Parathyroid adenoma (tissue), 2 donors: ENCODE measurements around the gene HMX1.

Experiments
- H2AFZ ChIP-seq: fragments of 300-600 bp; sonication (generic); one replicate; pipeline ENCODE4 v1.7.0; 2017; ENCODE audit warnings: antibody characterized with exemption, mild to moderate bottlenecking
- H3K27ac ChIP-seq: fragments of 300-600 bp; sonication (generic); one replicate; pipeline ENCODE4 v1.7.0; 2017
- H3K27me3 ChIP-seq: fragments of 300-600 bp; sonication (generic); one replicate; pipeline ENCODE4 v1.7.0; 2017; ENCODE audit warnings: low read length; ENCODE audit not compliant: control insufficient read depth, insufficient read depth
- H3K36me3 ChIP-seq: fragments of 300-600 bp; sonication (generic); one replicate; pipeline ENCODE4 v1.7.0; 2017; ENCODE audit warnings: low read length; ENCODE audit not compliant: control insufficient read depth, insufficient read depth
- H3K4me1 ChIP-seq: fragments of 300-600 bp; sonication (generic); one replicate; pipeline ENCODE4 v1.7.0; 2017; ENCODE audit warnings: control low read depth
- H3K4me2 ChIP-seq: fragments of 300-600 bp; sonication (generic); one replicate; pipeline ENCODE4 v1.7.0; 2017; ENCODE audit warnings: low read length
- H3K4me3 ChIP-seq: fragments of 300-600 bp; sonication (generic); one replicate; pipeline ENCODE4 v1.7.0; 2017; ENCODE audit warnings: low read depth, low read length
- H3K79me2 ChIP-seq: fragments of 300-600 bp; sonication (generic); one replicate; pipeline ENCODE4 v1.7.0; 2017; ENCODE audit warnings: control low read depth
- H3K9ac ChIP-seq: fragments of 300-600 bp; sonication (generic); one replicate; pipeline ENCODE4 v1.7.0; 2017; ENCODE audit warnings: mild to moderate bottlenecking
- H3K9me3 ChIP-seq: fragments of 300-600 bp; sonication (generic); one replicate; pipeline ENCODE4 v1.7.0; 2017; ENCODE audit warnings: low read length; ENCODE audit not compliant: control insufficient read depth
- CTCF ChIP-seq: fragments of 300-600 bp; sonication (generic); IDR thresholded peaks from one replicate; pipeline ENCODE4 v1.7.0; 2017; ENCODE audit warnings: antibody characterized with exemption, mild to moderate bottlenecking
- donor health status: primary hyperparathyroidism.

Gene HMX1

DNA sequence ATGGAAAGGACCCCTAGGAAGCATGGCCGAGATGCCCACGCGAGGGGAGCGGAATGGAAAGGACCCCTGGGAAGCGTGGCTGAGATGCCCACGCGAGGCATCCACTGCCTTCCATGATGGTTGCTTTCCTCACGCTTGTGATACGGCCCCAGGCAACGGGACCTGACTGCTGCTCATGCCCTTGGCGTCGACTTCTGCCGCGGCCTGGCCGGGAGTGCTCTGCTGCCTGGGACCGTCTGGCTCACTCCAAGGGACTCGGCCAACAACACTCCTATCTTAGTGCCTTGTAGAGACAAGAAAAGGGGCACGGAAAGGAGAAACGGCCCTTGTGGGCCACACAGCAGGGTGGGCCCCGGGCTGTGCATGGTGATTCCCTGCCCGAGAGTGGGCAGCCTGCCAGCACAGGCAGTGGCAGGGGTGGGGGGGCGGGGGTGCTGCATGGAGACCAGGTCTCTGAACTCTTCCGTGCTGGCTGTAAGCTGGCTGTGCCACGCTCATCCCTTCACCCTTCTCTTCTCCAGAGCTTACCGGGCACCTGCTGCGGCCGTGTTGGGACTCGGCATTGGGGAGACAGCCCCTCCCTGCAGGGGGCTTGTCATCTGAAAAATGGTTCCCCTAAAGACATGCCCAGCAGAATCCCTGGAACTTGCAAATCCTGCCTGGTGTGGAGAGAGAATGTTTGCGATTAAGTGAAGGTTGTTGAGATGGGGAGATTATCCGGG lies 38.6 kb upstream of the HMX1 start:
- no peaks in the 10 kb centered on the region for H3K36me3 ChIP-seq
- no peaks in the 10 kb centered on the region for H3K9me3 ChIP-seq
- no peak for TF ChIP-seq CTCF
- H3K79me2 ChIP-seq = no peaks in the 10 kb centered on the region
- no peak overlapping the region for H3K27ac ChIP-seq
- H2AFZ ChIP-seq = no peak overlapping the region
- no peak overlapping the region for H3K9ac ChIP-seq
- H3K27me3 ChIP-seq = no peaks in the 10 kb centered on the region
- H3K4me2 ChIP-seq = no peak overlapping the region
- no peak overlapping the region for H3K4me3 ChIP-seq
- H3K4me1 ChIP-seq = no peaks in the 10 kb centered on the region

GRCh38 chr4:8909548-8909947 lies 37.9 kb upstream of the HMX1 start:
- no peaks in the 10 kb centered on the region for H3K79me2 ChIP-seq
- H3K36me3 ChIP-seq = no peaks in the 10 kb centered on the region
- H3K27me3 ChIP-seq = no peaks in the 10 kb centered on the region
- no peak for TF ChIP-seq CTCF
- H3K27ac ChIP-seq = no peak overlapping the region
- H3K4me2 ChIP-seq = no peak overlapping the region
- H3K9me3 ChIP-seq = no peaks in the 10 kb centered on the region
- H3K4me1 ChIP-seq = no peaks in the 10 kb centered on the region
- H3K9ac ChIP-seq = no peak overlapping the region
- H3K4me3 ChIP-seq = no peak overlapping the region
- H2AFZ ChIP-seq = no peak overlapping the region

DNA sequence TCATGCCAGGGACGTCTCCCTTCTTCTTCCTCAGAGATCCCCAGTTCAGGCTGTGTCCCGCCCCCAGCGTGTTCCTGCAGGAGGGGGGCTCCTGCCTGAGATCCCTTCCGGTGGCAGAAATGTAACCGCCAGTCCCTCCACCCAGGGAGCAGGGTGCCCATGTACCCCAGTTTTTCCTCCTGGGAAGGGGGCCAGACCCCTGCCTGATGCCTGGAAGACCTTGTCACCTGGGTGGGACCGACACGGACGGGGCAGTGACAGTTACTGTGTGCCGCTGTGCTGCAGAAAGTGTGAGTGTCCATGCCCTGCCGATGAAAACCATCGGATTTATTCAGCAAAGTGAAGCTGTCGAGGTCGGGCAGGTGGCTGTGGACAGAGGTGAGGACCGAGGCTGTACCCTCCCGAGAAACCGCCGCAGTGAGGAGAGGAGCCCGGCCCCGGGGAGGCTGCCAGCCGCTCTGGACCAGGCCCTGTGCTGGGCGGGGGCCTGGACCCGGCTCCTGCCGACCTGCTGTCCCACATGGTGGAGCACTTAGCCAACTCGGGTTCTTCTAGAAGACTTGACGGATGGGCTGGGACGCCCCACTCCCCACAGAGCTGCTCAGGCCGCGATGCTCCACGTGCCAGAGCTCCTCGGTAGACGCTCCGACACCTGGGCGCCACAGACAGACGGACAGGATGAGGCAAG lies 36.7 kb upstream of the HMX1 start:
- Histone ChIP-seq H3K4me2 (no peak overlapping the region), H3K27me3 (no peaks in the 10 kb centered on the region), H3K27ac (no peak overlapping the region), H2AFZ (no peak overlapping the region), H3K9me3 (no peaks in the 10 kb centered on the region), H3K36me3 (no peaks in the 10 kb centered on the region), H3K4me1 (no peaks in the 10 kb centered on the region), H3K79me2 (no peaks in the 10 kb centered on the region), H3K4me3 (no peak overlapping the region), H3K9ac (no peak overlapping the region)
- no peak for TF ChIP-seq CTCF

DNA sequence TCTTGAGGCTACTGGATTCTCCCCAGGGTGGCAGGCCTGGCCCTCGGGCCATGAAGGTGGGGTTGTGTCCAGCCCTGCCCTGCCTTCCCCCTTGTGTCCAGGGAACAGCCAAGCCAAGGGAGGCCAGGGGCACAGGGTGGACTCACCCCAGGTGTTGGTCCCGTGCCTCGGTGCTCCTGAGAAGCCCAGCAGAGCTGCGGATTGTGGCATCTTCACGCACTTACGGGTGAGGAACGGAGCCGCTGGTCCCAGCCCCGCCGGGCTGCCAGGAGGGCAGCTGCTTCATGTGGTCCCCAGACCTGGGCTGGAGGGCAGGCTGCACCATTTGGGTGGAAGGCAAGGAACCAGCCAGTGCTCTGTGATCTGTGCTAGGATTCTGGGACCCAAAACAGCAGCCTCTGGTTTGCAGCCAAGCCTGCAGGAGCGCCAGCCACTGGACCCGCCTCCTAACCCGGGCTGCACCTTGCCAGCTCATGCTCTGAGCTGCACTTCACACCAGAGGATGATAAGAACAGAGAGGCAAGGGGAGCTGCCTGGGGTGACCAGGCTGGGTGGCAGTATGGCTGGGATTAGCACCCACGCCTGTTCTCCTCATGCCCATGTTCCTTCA lies 36.1 kb upstream of the HMX1 start:
- Histone ChIP-seq H3K4me2 (no peak overlapping the region), H3K4me3 (no peak overlapping the region), H3K4me1 (no peaks in the 10 kb centered on the region), H3K36me3 (no peaks in the 10 kb centered on the region), H3K9ac (no peak overlapping the region), H3K79me2 (no peaks in the 10 kb centered on the region), H2AFZ (no peak overlapping the region), H3K27me3 (no peaks in the 10 kb centered on the region), H3K27ac (no peak overlapping the region), H3K9me3 (no peaks in the 10 kb centered on the region)
- TF ChIP-seq CTCF = no peak
